C4-2B (cell line): ENCODE results near the gene SENP5.

ENCODE experiments used
- ZFX ChIP-seq: fragments of 450-650 bp; IDR thresholded peaks from 2 replicates; pipeline ENCODE4 v1.6.1; 2017
- TF ChIP-seq, protein P1 (sequence below): fragments of 450-650 bp; conservative IDR thresholded peaks from 2 replicates; pipeline ENCODE4 v1.5.1; 2017; ENCODE audit warnings: mild to moderate bottlenecking

DNA sequence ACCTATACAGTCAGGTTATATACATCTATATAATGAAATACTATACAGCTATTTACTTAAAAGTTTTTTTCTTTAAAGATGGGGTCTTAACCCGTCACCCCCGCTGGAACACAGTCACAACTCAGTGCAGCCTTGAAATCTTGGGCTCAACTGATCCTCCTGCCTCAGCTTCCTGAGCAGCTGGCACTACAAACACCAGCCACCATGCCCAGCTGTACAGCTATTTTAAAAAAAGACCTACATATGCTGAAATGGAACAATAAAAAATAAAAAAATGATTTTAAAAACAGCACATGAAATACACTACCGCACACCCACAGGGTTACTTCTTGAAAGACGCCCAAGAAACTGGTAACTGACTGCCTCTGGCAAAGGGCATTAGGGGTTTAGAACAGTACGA is 70.9 kb downstream of the SENP5 start:
- TF ChIP-seq, protein P1, sequence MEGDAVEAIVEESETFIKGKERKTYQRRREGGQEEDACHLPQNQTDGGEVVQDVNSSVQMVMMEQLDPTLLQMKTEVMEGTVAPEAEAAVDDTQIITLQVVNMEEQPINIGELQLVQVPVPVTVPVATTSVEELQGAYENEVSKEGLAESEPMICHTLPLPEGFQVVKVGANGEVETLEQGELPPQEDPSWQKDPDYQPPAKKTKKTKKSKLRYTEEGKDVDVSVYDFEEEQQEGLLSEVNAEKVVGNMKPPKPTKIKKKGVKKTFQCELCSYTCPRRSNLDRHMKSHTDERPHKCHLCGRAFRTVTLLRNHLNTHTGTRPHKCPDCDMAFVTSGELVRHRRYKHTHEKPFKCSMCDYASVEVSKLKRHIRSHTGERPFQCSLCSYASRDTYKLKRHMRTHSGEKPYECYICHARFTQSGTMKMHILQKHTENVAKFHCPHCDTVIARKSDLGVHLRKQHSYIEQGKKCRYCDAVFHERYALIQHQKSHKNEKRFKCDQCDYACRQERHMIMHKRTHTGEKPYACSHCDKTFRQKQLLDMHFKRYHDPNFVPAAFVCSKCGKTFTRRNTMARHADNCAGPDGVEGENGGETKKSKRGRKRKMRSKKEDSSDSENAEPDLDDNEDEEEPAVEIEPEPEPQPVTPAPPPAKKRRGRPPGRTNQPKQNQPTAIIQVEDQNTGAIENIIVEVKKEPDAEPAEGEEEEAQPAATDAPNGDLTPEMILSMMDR = no peak
- TF ChIP-seq ZFX = no peak
